Body of pancreas (tissue), 4 donors: Measurements from ENCODE around the gene KLHL10.

Source experiments
- POLR2A ChIP-seq, 3 donors: fragments of 450-650 bp; IDR thresholded peaks; one replicate each; pipeline ENCODE4 v1.6.1; 2016; ENCODE audit warnings: antibody characterized with exemption in 3 of 3, mild to moderate bottlenecking in 2 of 3
- TF ChIP-seq, protein P1 (sequence below), 7 experiments: fragments of 450-650 bp in 4 of 7; fragments of 200-600 bp in 3 of 7; sonication (generic) in 3 of 7; IDR thresholded peaks; one replicate each; pipeline ENCODE4 v1.5.1; 2016 to 2019; ENCODE audit warnings: antibody characterized with exemption in 7 of 7

GRCh38 chr17:41844971-41845370, 7.3 kb downstream of the KLHL10 start:
- TF ChIP-seq, protein P1, sequence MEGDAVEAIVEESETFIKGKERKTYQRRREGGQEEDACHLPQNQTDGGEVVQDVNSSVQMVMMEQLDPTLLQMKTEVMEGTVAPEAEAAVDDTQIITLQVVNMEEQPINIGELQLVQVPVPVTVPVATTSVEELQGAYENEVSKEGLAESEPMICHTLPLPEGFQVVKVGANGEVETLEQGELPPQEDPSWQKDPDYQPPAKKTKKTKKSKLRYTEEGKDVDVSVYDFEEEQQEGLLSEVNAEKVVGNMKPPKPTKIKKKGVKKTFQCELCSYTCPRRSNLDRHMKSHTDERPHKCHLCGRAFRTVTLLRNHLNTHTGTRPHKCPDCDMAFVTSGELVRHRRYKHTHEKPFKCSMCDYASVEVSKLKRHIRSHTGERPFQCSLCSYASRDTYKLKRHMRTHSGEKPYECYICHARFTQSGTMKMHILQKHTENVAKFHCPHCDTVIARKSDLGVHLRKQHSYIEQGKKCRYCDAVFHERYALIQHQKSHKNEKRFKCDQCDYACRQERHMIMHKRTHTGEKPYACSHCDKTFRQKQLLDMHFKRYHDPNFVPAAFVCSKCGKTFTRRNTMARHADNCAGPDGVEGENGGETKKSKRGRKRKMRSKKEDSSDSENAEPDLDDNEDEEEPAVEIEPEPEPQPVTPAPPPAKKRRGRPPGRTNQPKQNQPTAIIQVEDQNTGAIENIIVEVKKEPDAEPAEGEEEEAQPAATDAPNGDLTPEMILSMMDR (IDR thresholded peaks at IDR 0.05) = no peak
- no peak for TF ChIP-seq POLR2A (IDR thresholded peaks at IDR 0.05)
